ENCODE measurements around the gene SETD1B.

DNA sequence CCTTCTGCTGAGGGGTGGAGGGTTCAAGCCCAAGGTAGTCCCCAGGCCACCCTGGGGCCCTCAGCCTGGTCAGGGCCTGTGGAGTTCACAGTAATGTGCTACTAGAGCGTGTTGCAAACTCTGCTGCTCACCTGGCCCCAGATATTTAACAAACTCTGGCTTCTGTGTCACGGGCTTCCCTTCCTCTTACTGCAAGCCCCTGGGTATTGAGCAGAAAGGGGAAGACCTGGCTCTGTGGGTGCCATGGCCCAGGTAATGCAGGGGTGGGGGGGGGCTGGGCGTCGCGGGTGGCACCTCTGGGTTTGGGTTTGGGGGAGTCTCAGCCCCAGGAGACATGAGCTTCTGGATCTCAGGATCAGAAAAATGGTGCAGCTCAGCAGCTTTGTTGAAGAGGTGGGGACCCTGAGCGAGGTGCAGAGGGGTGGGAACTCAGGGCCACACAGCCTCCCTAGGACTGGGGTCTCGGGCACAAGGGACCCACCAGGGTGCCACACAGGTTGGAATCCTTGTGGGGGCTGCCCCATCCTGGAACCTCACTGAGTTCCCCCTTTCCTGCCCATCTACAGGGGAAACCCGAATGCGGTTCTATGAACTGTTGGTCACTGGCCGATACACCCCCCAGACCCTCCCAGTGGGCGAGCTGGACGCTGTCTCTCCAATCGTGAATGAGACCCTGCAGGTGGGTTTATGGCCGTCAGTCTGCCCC is 4.0 kb downstream of the SETD1B start:
- TF ChIP-seq, protein P1, sequence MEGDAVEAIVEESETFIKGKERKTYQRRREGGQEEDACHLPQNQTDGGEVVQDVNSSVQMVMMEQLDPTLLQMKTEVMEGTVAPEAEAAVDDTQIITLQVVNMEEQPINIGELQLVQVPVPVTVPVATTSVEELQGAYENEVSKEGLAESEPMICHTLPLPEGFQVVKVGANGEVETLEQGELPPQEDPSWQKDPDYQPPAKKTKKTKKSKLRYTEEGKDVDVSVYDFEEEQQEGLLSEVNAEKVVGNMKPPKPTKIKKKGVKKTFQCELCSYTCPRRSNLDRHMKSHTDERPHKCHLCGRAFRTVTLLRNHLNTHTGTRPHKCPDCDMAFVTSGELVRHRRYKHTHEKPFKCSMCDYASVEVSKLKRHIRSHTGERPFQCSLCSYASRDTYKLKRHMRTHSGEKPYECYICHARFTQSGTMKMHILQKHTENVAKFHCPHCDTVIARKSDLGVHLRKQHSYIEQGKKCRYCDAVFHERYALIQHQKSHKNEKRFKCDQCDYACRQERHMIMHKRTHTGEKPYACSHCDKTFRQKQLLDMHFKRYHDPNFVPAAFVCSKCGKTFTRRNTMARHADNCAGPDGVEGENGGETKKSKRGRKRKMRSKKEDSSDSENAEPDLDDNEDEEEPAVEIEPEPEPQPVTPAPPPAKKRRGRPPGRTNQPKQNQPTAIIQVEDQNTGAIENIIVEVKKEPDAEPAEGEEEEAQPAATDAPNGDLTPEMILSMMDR (IDR thresholded peaks at IDR 0.05; ENCODE audit: low read length) = no peak
- no peak for TF ChIP-seq EZH2 (optimal IDR thresholded peaks at IDR 0.05; ENCODE audit: low read depth, low read length)
